GM18511 (cell line): ENCODE data around the gene KRTAP3-1.

Experiments
- ATAC-seq: cut with Tn5 transposase; IDR thresholded peaks from one replicate; pipeline ENCODE4 v1.9.1; 2021; ENCODE audit warnings: mild to moderate bottlenecking, moderate library complexity; ENCODE audit not compliant: unreplicated experiment

The KRTAP3-1 gene

GRCh38 chr17:40980596-40980995, 28.3 kb downstream of the KRTAP3-1 start:
- no peak for ATAC-seq

- no peak for ATAC-seq
These were observed 28.8 kb downstream of the KRTAP3-1 start for GRCh38 chr17:40980117-40980516.

GRCh38 chr17:40978575-40979151, 30.3 kb downstream of the KRTAP3-1 start:
- no peak for ATAC-seq

- no peak for ATAC-seq
These were observed 33.4 kb downstream of the KRTAP3-1 start for GRCh38 chr17:40975516-40975915.

GRCh38 chr17:40974366-40974765, 34.6 kb downstream of the KRTAP3-1 start:
- no peak for ATAC-seq

- ATAC-seq, result no peak
These were observed 41.3 kb downstream of the KRTAP3-1 start for GRCh38 chr17:40967582-40967981.

GRCh38 chr17:40966848-40967247, 42.1 kb downstream of the KRTAP3-1 start, which contains the start of gene KRT39:
Gene KRT39 (minus strand): TSS chr17:40966948. CDS start chr17:40966856, 92 bp downstream.
- no peak for ATAC-seq

- ATAC-seq, result no peak
These were observed 45.1 kb downstream of the KRTAP3-1 start for GRCh38 chr17:40963838-40964237.

- no peak for ATAC-seq
These were observed 46.8 kb downstream of the KRTAP3-1 start for GRCh38 chr17:40962059-40962561.

GRCh38 chr17:40961591-40961990, 47.3 kb downstream of the KRTAP3-1 start:
- no peak for ATAC-seq

GRCh38 chr17:40960144-40960543, 48.8 kb downstream of the KRTAP3-1 start:
- ATAC-seq, result no peak
